HG02973 (cell line): ENCODE measurements around the gene DCPS.
"Not testable (repeated sequence)": the region's sequence is repeated elsewhere in the genome, so short reads cannot be mapped to it uniquely, and the experiment has no call there.

Experiments used
- ATAC-seq: cut with Tn5 transposase; IDR thresholded peaks from one replicate; pipeline ENCODE4 v1.9.1; 2021; ENCODE audit warnings: moderate library complexity; ENCODE audit not compliant: unreplicated experiment

Gene DCPS, protein sequence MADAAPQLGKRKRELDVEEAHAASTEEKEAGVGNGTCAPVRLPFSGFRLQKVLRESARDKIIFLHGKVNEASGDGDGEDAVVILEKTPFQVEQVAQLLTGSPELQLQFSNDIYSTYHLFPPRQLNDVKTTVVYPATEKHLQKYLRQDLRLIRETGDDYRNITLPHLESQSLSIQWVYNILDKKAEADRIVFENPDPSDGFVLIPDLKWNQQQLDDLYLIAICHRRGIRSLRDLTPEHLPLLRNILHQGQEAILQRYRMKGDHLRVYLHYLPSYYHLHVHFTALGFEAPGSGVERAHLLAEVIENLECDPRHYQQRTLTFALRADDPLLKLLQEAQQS

DNA sequence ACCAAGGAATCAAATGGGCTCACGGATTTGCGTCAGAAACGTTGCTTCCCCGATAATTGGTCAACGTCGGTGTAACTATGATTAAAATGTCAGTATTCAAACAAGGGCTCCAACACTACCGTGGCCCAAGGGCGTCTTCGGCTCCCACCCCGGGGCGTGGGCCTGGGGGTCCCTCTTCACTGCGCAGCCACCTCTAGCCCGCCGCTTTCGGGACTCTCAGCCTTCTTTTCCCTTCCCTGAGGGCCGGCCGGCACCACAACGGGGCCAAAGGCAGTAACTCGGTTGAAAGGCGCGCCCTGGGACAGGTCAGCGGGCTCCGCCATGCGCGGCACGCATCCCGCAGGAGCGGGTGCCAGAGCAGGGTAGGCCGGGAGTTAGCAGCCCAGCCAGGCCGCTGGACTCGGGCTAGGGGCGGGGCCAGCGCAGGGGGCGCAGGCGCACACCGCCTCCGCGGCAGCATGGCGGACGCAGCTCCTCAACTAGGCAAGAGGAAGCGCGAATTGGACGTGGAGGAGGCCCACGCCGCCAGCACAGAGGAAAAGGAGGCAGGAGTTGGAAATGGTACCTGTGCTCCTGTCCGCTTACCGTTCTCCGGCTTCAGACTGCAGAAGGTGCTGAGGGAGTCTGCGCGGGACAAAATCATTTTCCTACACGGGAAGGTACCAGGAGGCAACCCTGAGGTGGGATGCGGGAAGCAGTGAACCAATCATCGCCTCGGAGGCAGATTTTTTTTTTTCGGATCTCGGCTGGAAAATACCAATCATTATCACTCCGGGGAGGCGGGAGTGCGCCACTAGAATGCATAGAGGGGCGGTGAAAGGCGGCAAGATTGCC, at the start of gene DCPS:
Gene DCPS, plus strand, starts transcription at position 438 of the 834 bp plus-strand sequence. Its CDS starts 21 bp downstream, at position 459.
- peak; percentile 86 for ATAC-seq

DNA sequence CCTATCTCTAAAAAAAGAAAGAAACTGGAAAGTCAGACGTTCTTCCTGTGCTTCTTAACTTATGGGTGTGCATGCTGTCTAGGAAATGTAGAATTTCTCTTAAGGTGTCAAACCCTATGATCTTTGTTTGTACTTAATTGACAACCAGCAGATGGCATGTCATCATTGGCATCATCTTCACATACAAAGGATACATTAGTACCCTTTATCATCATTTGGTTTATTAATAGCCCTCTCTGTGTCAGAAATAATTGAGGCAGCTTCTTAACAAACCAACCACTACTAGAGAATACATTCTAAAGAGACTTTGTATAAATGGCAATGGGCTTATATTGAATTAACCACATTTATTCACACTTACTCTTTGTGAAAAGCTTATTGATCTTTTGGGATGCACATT, 49.0 kb upstream of the DCPS start:
- ATAC-seq, result no peak

DNA sequence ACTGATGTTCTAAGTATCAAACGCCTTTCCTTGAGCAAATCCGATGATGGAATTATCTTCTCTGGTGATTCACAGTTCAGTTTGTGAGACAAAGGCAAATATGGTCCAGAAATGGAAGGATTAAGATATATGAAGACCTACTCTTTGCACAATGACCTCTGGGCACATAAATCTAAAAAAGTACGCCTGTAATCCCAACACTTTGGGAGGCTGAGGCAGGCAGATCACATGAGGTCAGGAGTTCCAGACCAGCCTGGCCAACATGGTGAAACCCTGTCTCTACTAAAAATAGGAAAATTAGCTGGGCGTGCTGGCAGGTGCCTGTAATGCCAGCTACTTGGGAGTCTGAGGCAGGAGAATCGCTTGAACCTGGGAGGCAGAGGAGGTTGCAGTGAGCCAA, 48.4 kb upstream of the DCPS start:
- not testable (repeated sequence) for ATAC-seq

DNA sequence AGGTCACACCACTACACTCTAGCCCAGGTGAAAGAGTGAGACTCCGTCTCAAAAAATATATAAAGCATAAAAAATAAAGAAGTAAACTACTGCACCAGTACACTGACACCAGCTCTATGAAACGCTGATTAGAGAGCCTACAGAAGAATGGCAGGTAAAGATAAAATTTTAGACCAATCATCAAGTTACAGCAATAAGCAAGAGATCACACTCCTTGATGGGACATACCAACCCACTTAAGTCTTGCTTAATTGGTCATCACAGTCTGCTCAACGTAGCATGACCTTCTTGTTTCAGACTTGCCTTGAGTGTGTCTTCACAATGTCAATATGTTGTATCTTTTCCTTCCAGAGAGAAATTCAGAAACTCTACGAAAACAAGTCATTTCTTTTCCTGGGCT, 47.6 kb upstream of the DCPS start:
- no peak for ATAC-seq

DNA sequence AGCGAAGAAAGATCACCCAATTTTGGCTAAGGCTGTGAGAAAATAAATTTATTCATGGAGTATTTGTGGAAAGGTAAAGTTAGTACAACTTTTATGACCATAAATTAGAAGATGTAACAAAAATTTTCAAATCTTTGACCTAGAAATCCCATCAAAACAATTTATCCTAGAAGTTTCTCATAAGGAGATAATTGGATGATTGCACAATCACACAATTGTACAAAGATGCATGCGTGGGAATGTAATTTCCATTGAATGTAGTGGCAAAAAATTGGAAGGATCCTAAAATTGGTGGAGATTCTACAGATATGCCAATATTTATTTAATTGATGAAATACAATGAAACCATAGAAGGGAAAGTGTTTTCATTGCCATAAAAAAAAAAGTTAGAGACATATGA, 46.7 kb upstream of the DCPS start:
- ATAC-seq, result no peak

DNA sequence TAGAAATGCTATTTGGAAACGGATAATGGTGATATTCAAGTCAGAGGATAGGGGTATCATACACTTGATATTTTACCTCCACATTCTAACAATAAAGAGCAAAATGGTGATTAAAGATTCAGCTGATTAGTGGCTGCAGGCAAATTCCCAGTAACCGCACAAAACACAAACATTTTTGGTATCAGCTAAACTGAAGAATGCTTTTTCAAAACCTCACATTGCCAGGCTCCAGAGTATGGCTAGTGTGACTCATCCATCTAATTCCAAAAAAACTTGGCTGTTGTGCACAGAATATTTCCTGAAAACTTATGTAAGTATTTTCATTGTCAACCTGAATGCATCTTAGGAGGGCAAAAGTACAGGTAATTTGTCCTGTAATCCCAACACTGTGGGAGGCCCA, 46.1 kb upstream of the DCPS start:
- ATAC-seq, result no peak

DNA sequence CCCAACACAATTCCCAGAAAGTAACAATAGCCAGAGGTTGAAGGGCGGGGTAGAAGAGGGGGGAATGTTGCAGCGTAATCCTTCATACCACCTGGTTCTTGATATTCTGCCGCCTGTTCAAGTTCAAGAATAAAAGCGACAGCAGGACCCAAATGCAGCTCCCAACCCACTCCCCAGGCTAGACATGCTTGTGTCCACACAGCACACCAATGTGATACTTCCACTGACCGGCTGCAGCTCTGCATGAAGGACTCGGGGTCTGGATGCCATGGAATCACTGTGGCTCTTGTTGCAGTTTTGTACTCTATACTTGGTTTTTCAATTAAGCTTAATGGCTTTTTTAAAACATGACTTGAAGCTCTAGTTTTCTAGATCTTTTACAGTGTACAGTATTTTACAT, 41.6 kb upstream of the DCPS start:
- no peak for ATAC-seq

DNA sequence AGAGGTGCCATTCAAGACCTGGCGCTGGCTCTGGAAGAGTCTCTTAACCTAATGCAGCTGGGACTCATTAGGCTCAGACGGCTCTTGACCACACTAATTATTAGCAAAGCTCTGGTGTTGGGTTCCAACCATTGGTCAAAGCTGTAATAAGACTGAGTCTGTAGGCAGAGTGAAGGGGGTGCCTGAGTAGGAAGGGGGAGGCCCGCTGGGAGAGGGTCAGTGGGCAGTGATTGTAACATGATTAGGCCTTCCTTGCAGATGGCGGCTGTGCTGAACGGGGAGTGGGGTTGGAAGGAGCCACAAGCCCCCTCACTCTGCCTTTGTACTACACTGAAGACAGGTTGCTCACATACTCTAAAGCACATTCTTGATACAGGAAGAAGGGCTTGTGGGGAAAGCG, 40.4 kb upstream of the DCPS start:
- no peak for ATAC-seq

DNA sequence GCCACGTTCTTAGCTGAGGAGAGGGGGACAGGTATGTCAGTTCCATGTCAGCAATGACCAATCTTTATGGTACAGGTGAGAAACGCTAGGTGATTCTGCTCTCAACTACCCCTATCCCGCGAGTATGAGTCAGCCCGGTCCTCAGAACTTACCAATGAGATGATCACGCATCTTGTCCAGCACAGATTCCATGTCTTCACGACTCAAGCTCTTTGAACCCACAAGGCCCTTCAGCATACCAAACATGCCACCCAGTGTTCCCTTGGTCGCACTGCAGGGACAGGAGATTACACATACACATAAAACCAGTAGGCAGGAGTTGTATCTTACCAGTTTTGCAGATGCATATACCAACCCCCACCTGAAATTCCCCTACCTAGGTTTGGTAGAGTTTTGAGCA, 38.0 kb upstream of the DCPS start:
- ATAC-seq, result no peak

DNA sequence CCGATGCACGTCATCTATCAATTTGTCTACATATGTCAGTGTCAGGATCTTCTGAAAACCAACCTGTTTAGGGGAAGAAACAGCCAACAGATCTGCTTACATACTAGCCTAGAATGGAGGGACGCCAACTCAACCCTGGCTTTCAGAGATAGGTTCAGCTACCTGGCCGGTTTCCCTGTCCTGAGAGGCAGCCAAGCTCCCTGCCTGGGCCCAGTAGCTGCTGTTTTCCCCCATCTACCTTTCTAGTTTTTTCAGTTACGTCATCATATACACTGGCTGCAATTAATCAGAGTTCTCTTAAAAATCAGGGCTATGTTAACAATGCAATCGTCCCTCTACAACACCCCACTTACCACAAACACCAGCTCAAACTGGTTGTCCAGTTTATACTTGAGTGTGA, 36.2 kb upstream of the DCPS start:
- no peak for ATAC-seq

DNA sequence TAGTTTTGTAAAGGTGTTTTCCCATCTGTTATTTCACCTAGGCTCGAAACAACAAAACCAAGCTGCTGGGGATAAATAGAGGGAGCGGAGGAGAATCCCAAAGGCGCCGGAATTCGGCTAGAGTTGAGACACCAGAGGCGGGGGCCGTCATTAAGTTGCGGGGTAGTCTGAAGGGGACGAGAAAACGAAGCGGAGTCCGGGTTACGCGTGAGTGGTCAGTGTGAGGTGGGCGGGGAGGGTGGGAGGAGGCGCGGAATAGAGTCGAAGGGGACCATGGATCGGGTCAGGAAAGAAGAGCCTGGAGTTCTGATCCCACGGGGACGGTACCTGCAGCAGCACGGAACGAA, 35.5 kb upstream of the DCPS start:
- no peak for ATAC-seq

DNA sequence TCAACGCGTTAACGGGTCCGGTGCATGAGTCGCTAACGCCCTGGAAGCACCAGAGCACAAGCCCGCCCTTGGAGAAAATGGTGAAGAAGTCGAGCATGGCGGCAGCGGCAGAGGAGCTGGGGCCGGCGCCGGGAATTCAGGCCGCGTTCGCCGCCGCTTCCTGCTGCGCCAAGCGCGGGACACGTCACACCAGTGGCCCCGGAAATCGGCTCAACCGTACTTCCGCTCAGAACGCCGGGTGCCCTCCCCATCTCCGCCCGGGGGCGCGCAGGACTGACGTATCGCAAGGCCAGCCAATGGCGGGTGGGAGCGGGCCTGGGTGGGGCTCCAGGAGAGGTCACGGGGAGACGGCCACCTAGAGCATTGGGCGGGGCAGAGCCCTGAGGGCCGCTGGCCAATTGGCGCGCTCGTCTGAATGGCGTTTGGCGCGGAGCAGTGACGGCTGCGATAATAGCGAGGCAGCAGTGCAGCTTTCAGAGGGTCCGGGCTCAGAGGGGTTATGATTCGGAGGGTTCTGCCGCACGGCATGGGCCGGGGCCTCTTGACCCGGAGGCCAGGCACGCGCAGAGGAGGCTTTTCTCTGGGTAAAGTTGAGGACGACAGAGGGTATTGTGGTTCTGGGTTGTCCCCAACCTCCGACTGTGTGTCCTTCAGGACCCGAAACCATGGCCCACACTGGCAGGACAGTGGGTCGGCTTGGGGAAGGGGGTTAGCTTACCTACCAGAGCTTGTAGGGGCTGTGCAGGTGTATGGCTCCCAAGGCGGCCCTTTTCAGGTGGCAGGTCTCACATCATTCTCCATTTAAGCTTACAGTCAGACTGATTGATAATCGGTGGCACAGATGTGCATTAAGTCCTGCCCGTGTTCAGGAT, 34.9 kb upstream of the DCPS start, which contains the start of the genes FOXRED1 and SRPRA:
Gene FOXRED1, plus strand, starts transcription at position 447 of the 872 bp plus-strand sequence. Its CDS starts 53 bp downstream, at position 500.
Gene SRPRA, minus strand, starts transcription at position 188 of the 872 bp plus-strand sequence. Its CDS starts 91 bp downstream, at position 97.
- ATAC-seq, result peak; percentile 99

DNA sequence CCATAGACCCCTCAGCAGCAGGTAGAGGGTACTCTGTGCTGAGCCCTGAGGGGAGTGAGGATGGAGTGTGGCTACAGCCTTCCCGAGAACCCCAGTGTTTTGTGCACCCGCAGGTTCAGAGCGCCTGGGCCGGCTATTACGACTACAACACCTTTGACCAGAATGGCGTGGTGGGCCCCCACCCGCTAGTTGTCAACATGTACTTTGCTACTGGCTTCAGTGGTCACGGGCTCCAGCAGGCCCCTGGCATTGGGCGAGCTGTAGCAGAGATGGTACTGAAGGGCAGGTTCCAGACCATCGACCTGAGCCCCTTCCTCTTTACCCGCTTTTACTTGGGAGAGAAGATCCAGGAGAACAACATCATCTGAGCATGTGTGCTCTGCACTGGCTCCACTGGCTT, 26.5 kb upstream of the DCPS start:
- ATAC-seq, result no peak

DNA sequence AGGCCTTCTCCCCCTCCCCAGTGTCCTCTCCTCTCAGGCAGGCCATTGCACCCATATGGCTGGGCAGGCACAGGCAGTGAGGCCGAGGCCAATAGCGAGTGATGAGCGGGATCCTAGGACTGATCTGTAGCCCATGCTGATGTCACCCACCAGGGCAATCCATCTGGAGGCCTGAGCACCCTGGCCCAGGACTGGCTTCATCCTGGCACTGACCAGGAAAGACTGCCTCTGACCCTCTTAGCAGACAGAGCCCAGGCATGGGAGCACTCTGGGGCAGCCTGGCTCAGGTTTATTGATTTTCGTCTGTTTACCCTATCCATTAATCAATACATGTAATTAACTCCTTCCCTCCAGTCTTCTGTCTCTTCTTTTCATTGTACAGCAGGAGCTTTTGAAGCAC, 26.1 kb upstream of the DCPS start:
- no peak for ATAC-seq

DNA sequence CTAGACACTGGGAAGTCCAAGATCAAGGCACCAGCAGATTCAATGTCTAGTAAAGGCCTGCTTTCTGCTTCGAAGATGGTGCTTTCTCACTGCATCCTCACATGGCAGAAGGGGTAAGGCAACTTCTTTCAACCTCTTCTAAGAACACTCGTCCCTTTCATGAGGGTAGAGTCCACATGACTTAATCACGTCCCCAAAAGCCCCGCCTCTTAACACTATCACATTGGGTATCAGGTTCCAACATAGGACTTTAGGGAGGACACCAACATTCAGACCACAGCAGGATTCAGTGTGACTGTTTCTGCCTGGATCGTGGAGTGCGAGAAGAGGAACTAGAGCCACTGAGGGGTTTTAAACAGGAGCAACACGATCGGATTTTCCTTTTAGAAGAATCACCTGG, 24.7 kb upstream of the DCPS start:
- no peak for ATAC-seq

DNA sequence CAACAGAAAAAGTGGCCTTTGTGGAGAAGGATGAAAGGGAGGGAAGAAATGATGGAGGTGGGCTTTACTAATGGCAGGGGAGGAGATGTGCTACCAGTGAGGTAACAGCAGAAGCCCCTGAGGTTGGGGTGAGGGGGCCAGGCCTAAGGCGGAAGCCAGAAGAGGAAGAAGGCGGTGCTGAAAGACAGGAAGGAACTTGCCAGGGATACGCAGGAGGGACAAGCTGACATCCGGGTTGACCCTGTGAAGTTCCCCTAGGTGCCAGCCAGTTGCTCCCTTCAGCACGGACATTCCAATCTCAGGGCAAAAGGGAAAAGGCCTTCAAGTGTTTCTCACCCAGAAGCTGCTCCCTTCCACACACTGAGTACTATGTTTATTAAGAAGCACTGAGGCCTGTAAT, 23.3 kb upstream of the DCPS start:
- no peak for ATAC-seq

DNA sequence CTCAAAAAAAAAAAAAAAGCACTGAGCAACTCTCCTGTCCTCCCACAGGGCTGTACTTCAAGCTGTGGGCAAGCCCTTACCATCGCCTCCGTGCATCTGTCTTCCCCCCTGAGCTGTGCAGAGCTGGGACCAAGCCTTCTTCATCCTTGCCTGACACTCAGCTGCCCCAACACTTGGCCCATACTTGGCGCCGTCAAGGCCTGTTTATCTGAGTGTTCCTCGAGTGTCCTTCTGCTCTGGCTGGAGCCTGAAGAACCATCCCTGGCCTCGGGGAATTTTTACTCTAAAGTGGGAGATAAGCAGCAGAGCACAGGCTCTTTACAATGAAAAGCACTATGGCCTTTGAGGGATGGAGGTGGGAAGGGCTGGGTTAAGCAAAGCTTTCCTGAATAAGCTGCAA, 22.6 kb upstream of the DCPS start:
- no peak for ATAC-seq

DNA sequence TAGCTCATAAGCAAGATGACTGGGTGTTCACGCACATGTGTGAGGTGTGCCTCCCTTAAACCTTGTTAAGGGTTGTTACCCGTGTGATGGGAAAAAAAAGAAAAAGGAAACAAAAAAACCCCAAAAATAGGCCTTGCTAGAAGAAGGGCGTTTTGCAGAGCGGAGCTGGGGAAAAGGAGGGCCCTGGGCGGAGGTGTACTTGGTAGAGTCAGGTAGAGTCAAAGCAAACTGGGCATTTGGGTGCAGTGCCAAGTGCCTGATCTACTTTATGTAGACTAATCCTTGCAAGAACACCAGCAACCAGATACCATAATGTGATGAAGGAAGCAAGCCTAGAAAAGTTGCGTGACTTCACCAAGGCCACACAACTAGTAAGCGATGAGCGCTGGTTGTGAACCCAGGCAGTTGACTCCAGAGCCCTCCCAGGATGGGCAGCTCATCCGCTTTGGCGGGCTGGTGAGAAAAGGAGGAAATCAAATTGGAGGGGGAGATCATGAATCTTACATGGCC, 22.1 kb upstream of the DCPS start:
- ATAC-seq, result no peak

DNA sequence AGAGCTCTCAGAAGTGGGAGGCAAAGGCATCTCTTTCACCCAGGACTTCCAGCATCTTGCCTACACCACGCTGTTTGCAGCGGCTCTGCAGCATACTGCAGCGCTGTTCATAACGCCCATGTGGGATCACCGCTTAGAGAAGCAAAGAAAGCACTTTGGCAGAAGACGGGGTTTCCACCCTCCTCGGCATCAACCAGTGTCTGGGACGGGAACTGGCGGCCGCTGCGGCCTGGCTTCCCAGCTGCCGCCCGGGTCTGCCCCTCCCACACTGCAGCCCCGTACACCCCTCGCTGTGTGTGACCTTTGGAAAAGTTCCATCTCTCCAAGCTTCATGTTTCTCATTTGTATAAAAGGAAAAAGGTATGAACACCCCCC, 21.5 kb upstream of the DCPS start:
- ATAC-seq, result no peak

DNA sequence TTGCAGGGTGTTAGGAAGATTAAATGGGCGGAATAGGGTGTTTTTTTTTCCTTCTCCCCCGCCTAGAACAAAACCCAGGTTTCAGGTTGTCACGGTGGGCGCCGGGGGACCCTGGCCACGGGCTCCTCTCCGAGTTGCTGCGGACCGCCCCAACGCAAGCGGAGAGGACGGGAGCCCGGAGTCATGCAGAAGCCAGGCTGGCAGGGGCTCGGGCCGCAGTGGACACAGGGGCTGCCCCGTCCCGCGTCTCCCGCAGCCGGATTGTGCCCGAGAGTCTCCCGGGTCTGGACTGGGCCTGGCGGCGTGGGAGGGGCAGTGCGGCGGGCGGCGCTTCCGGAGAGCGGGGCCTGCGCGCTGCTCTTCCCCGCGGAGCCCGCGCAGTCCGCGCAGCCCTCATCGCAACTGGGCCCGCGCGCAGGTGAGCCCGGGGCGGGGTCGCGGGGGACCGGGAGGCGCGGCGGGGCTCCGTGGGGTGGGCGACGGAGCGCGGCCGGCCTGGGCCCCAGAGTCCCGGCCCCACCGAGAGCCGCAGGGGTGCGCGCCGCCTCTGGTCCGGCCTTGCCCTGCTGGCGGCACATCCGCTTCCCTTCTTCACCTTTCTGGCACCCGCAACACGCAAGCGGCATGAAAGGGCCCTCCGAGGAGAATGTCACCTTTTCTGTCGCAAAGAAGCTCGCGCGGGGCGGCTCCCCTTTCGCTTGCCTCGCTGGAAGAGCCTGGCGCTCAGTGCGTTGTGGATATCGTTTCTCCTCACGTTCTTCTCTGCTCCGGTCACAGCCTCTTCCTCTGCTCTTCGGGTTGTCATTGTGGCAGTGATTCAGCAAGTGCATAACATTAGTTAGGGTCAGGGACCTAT, 20.9 kb upstream of the DCPS start, which contains the start of gene TIRAP:
Gene TIRAP, plus strand, starts transcription at position 358 of the 856 bp plus-strand sequence. CDS start 7,802 bp downstream, outside the sequence.
- peak; percentile 44 for ATAC-seq
